Omental fat pad (tissue), 4 donors: Measurements from ENCODE around the gene MMUT. TPM values are rescaled to one million over a fixed set of nuclear protein-coding genes. Genes with fewer than 3 reads are reported as not detected.
A peak's percentile ranks its signal among the peaks of the same experiment; 100 is the strongest.

Source experiments
- ATAC-seq: fragments of 150-250 bp; one replicate; pipeline ENCODE4 v1.9.1; 2016; ENCODE audit warnings: mild to moderate bottlenecking, moderate library complexity; ENCODE audit not compliant: low FRiP score
- DNase-seq: peaks from one replicate; pipeline ENCODE4 v3.0.0-alpha.2; 2019; ENCODE audit warnings: low spot score
- total RNA-seq, 4 donors: library from RNA; depleted of rRNA; stranded (reverse); fragments of >200 nt; gene quantifications; one replicate each; pipeline ENCODE4 v1.1.0, GENCODE V29; 2016
- TF ChIP-seq, protein P1 (sequence below), 3 donors: fragments of 450-650 bp; IDR thresholded peaks; one replicate each; pipeline ENCODE4 v1.5.1; 2016 to 2017; ENCODE audit warnings: antibody characterized with exemption in 3 of 3, mild to moderate bottlenecking in 3 of 3, moderate library complexity in 2 of 3

The MMUT gene
- total RNA-seq, 4 donors from 2014 or later, result 10.8 to 18.1 (median 15.4) TPM

DNA sequence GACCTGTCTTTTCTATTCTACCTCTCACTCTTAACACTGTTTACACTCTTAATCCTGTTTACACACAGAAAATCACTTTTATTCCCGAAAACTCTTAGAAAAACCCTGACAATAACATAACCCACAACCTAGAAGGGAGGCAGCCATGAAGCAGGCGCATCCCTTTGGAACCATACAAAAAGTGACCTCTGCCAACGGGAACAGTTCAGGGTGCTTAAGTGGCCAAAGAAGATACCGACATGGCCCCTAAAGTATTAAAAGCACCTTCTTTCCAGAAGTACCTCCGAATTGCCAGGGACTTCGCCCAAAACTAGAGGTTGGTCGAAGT is 490 bp downstream of the MMUT start:
- DNase-seq (no peak), ATAC-seq (peak; percentile 21)
- TF ChIP-seq, protein P1, sequence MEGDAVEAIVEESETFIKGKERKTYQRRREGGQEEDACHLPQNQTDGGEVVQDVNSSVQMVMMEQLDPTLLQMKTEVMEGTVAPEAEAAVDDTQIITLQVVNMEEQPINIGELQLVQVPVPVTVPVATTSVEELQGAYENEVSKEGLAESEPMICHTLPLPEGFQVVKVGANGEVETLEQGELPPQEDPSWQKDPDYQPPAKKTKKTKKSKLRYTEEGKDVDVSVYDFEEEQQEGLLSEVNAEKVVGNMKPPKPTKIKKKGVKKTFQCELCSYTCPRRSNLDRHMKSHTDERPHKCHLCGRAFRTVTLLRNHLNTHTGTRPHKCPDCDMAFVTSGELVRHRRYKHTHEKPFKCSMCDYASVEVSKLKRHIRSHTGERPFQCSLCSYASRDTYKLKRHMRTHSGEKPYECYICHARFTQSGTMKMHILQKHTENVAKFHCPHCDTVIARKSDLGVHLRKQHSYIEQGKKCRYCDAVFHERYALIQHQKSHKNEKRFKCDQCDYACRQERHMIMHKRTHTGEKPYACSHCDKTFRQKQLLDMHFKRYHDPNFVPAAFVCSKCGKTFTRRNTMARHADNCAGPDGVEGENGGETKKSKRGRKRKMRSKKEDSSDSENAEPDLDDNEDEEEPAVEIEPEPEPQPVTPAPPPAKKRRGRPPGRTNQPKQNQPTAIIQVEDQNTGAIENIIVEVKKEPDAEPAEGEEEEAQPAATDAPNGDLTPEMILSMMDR (IDR thresholded peaks at IDR 0.05), result no peak

DNA sequence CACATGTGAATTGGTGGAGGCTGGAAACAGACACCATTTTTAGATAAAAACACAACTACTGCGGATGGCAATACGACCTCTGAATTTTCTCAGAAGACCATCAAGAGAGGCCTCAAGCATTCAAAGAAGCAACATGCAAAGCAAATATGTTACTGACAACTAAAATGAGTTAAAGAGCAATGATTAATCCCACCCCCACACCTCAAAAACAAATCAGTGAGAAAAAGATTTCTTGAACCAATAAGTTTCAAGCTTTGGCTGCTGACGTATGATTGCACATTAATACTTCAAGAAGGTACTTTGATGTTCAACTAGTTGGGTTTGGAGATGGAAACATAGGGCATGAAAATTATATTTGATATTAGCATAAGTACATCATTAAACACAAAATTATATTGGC is 982 bp downstream of the MMUT start:
- TF ChIP-seq, protein P1 (IDR thresholded peaks at IDR 0.05), result no peak

DNA sequence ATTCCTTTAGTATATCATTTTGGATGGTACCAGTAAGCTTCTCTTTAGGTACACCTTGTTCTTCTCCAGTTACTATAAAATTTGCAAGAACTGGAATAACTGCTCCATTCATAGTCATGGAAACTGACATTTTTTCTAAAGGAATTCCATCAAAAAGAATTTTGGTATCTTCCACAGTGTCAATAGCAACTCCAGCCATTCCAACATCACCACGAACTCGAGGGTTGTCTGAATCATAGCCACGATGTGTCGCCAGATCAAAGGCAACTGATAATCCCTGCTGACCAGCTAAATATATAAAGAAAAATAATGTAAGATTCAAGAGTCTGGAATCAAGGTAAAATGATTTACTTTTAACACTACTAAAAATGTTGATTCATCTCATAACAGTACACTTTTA is 5.3 kb downstream of the MMUT start:
- ATAC-seq (no peak), DNase-seq (no peak)
- TF ChIP-seq, protein P1 (IDR thresholded peaks at IDR 0.05), result no peak

More for the DNA sequence above, 982 bp downstream of the MMUT start:
- DNase-seq (no peak), ATAC-seq (no peak)

DNA sequence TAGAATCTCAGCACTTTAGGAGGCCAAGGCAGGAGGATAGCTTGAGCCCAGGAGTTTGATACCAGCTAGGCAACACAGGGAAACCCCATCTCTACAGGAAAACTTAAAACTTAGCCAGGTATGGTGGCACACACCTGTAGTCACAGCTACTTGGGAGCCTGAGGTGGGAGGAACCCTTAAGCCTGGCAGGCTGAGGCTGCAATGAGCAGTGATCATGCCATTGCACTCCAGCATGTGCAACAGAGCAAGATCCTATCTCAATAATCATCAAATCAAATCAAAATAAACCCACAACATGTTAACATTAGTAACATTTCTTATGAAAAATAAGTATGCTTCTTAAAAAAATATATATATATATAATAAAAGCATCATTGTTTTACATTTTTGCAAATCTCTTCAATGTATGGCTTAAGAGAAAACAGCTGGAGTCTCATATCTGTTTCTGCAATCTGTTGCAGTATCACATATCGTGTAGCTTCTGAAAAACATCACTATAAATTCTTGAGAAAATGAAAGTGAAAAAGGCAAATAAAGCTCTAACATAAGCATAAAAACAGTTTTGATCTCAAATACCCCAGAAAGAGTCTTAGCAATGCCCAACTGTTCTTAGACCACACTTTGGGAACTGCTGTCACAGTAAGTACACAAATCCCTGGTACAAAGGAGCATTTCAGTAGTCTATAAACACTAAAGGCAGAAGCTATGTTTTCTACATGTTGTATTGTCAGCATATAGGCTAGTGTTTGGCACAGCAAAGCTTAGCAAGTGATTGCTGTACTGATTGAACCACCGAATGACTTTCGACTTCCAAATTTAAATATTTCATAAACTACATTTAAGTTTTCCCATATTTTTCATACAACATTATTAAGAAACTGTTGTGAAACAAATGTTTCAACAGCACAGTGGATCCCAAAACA is 8.0 kb downstream of the MMUT start:
- TF ChIP-seq, protein P1 (IDR thresholded peaks at IDR 0.05), result no peak
- DNase-seq (no peak), ATAC-seq (no peak)

DNA sequence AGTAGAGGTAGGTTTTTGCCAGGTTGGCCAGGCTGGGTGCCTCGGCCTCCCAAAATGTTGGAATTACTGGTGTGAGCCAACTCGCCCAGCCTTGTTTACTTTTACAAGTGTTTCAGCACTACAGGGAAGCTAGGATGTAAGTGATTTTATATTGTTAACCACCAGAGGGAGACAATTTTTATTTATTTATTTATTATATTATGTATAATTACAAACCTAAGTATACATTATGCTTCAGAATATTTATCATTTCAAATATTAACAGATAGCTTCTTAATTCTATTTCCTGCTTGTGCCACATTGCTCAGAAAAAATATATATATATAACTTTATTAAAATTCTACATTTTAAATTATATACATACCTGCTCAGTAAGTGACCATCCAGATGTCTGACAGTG is 9.8 kb downstream of the MMUT start:
- ATAC-seq, result no peak
- DNase-seq, result no peak
- TF ChIP-seq, protein P1 (IDR thresholded peaks at IDR 0.05), result no peak

DNA sequence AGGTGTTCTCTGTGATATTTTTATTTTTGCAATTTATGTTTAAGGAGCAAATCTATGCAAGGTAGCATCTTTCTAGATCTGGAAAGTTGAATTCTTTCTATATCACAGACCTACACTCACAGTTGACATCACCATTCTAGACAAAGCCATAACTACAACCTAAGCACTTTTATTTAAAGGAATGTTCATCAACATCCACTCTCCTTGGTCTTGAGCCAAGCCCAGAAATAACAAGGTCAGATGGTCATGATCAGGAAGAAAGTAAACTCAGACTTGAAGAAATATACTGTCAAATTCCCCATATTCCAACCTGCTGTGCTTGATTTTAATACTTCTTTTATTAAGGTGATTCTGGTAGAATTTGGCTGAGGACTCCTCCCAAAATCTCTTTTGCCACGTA is 32.2 kb downstream of the MMUT start:
- DNase-seq, result no peak
- TF ChIP-seq, protein P1 (IDR thresholded peaks at IDR 0.05), result no peak
- ATAC-seq, result no peak

DNA sequence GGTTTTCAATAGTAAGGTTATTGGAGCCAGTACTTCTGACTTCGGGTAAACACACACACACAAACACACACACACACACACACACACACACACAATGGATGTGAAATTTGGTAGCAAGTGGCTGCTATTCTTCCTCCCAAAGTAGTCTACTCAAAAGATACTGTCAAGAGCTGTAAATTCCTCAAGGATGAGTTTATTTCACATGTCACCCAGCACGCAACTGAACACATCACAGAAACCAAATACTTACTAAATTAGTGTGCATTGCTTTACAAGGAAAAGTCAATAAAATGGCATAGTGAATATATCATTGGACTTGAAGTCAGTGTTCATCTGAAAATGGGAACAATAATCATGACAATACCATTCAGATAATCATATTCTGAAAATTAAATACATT is 32.9 kb downstream of the MMUT start:
- ATAC-seq (no peak), DNase-seq (no peak)
- TF ChIP-seq, protein P1 (IDR thresholded peaks at IDR 0.05), result no peak
